Forelimb muscle (tissue), 1 donor: Measurements from ENCODE around the gene CHPT1. TPM values are rescaled to one million over a fixed set of nuclear protein-coding genes. Genes with fewer than 3 reads are reported as not detected.
"Not testable (repeated sequence)": the region's sequence is repeated elsewhere in the genome, so short reads cannot be mapped to it uniquely, and the experiment has no call there.

Source experiments
- DNase-seq: peaks from one replicate; pipeline ENCODE4 v3.0.0-alpha.2; 2013; ENCODE audit warnings: low read depth
- polyA plus RNA-seq: library from polyadenylated mRNA; unstranded; fragments of 120-200 nt; gene quantifications from one replicate; pipeline ENCODE4 v1.2.1, GENCODE V29; 2013; ENCODE audit not compliant: insufficient read length

CHPT1 gene
- polyA plus RNA-seq, 1 donor = 26.4 TPM

- DNase-seq = not testable (repeated sequence)
Measured at GRCh38 chr12:101681627-101682026, 15.8 kb upstream of the CHPT1 start.

GRCh38 chr12:101685092-101685491 lies 12.3 kb upstream of the CHPT1 start:
- DNase-seq = no peak

- no peak for DNase-seq
Measured at GRCh38 chr12:101686176-101686575, 11.3 kb upstream of the CHPT1 start.

GRCh38 chr12:101690544-101691098 lies 6.8 kb upstream of the CHPT1 start:
- DNase-seq = no peak

- no peak for DNase-seq
Measured at GRCh38 chr12:101691503-101692096, 5.8 kb upstream of the CHPT1 start.

- no peak for DNase-seq
Measured at GRCh38 chr12:101694297-101694848, 3.1 kb upstream of the CHPT1 start.

- DNase-seq = no peak
Measured at GRCh38 chr12:101694986-101695385, 2.5 kb upstream of the CHPT1 start.

- DNase-seq = no peak
Measured at GRCh38 chr12:101695706-101696105, 1.7 kb upstream of the CHPT1 start.

- no peak for DNase-seq
Measured at GRCh38 chr12:101696251-101697196, 916 bp upstream of the CHPT1 start.

- no peak for DNase-seq
Measured at GRCh38 chr12:101697930-101698799, 725 bp downstream of the CHPT1 start.

- no peak for DNase-seq
Measured at GRCh38 chr12:101698800-101699347, 1.4 kb downstream of the CHPT1 start.

GRCh38 chr12:101700299-101700820 lies 2.9 kb downstream of the CHPT1 start:
- no peak for DNase-seq

GRCh38 chr12:101703487-101703886 lies 6.0 kb downstream of the CHPT1 start:
- DNase-seq = no peak

- DNase-seq = no peak
Measured at GRCh38 chr12:101706403-101706802, 9.0 kb downstream of the CHPT1 start.

GRCh38 chr12:101707131-101707782 lies 9.8 kb downstream of the CHPT1 start:
- no peak for DNase-seq

GRCh38 chr12:101710288-101710687 lies 12.8 kb downstream of the CHPT1 start:
- DNase-seq = no peak

GRCh38 chr12:101713059-101713682 lies 15.7 kb downstream of the CHPT1 start:
- DNase-seq = no peak

GRCh38 chr12:101713930-101714329 lies 16.5 kb downstream of the CHPT1 start:
- DNase-seq = no peak

GRCh38 chr12:101714877-101715444 lies 17.5 kb downstream of the CHPT1 start:
- DNase-seq = no peak

- no peak for DNase-seq
Measured at GRCh38 chr12:101719566-101719965, 22.1 kb downstream of the CHPT1 start.
